Measurements from ENCODE around the gene MRGPRF.

The MRGPRF gene

GRCh38 chr11:68998390-68998911 is 14.6 kb downstream of the MRGPRF start:
- Histone ChIP-seq H4K20me1 (ENCODE audit: insufficient read depth, low read length) (no peaks in the 10 kb centered on the region; the same call in 1 of the 2 replicates), H3K27me3 (ENCODE audit: insufficient read depth, low read length, poor library complexity) (no peaks in the 10 kb centered on the region), H3K9me3 (ENCODE audit: insufficient read depth, low read length, severe bottlenecking) (no peaks in the 10 kb centered on the region), H3K79me2 (ENCODE audit: insufficient read depth, low read length) (no peaks in the 10 kb centered on the region), H3K9ac (ENCODE audit: low read depth, low read length) (no peak overlapping the region), H3K27ac (ENCODE audit: low read length) (no peak overlapping the region), H3K36me3 (ENCODE audit: insufficient read depth, low read length) (no peaks in the 10 kb centered on the region), H3K4me3 (ENCODE audit: low read depth in 1 of 2, low read length in 2 of 2) (no peak overlapping the region), H2AFZ (ENCODE audit: low read depth, low read length) (peak overlapping the region; percentile 9; the same call in 1 of the 2 replicates), H3K4me1 (ENCODE audit: insufficient read depth, low read length) (peaks cover 7% of the 10 kb centered on the region; the same call in 1 of the 2 replicates), H3K4me2 (ENCODE audit: insufficient read depth, low read length) (no peak overlapping the region)
- DNase-seq (peak; percentile 61), ATAC-seq (ENCODE audit: insufficient read depth, low read depth) (peak; percentile 90)
- TF ChIP-seq EZH2 (IDR thresholded peaks at IDR 0.05; ENCODE audit: borderline replicate concordance, low read depth, low read length, severe bottlenecking) (no peak), CTCF (IDR thresholded peaks at IDR 0.05; ENCODE audit: borderline replicate concordance, extremely low read depth, low read length, poor library complexity, severe bottlenecking) (no peak)

- peaks cover 7% of the 10 kb centered on the region; the same call in 1 of the 2 replicates for H3K4me1 ChIP-seq (ENCODE audit: insufficient read depth, low read length)
- no peaks in the 10 kb centered on the region; the same call in 1 of the 2 replicates for H4K20me1 ChIP-seq (ENCODE audit: insufficient read depth, low read length)
- DNase-seq (no peak), ATAC-seq (ENCODE audit: insufficient read depth, low read depth) (no peak)
- H2AFZ ChIP-seq (ENCODE audit: low read depth, low read length) = no peak overlapping the region; the same call in 1 of the 2 replicates
- H3K9me3 ChIP-seq (ENCODE audit: insufficient read depth, low read length, severe bottlenecking) = no peaks in the 10 kb centered on the region
- no peak for TF ChIP-seq EZH2 (IDR thresholded peaks at IDR 0.05; ENCODE audit: borderline replicate concordance, low read depth, low read length, severe bottlenecking)
- TF ChIP-seq CTCF (IDR thresholded peaks at IDR 0.05; ENCODE audit: borderline replicate concordance, extremely low read depth, low read length, poor library complexity, severe bottlenecking) = no peak
- H3K9ac ChIP-seq (ENCODE audit: low read depth, low read length) = no peak overlapping the region
- H3K4me2 ChIP-seq (ENCODE audit: insufficient read depth, low read length) = no peak overlapping the region
- no peaks in the 10 kb centered on the region for H3K36me3 ChIP-seq (ENCODE audit: insufficient read depth, low read length)
- H3K79me2 ChIP-seq (ENCODE audit: insufficient read depth, low read length) = no peaks in the 10 kb centered on the region
- no peak overlapping the region for H3K27ac ChIP-seq (ENCODE audit: low read length)
- no peaks in the 10 kb centered on the region for H3K27me3 ChIP-seq (ENCODE audit: insufficient read depth, low read length, poor library complexity)
- no peak overlapping the region for H3K4me3 ChIP-seq (ENCODE audit: low read depth in 1 of 2, low read length in 2 of 2)
Observed at GRCh38 chr11:68997995-68998348, 15.1 kb downstream of the MRGPRF start.

- TF ChIP-seq EZH2 (IDR thresholded peaks at IDR 0.05; ENCODE audit: borderline replicate concordance, low read depth, low read length, severe bottlenecking) (no peak), CTCF (IDR thresholded peaks at IDR 0.05; ENCODE audit: borderline replicate concordance, extremely low read depth, low read length, poor library complexity, severe bottlenecking) (no peak)
- no peaks in the 10 kb centered on the region for H3K36me3 ChIP-seq (ENCODE audit: insufficient read depth, low read length)
- no peak overlapping the region for H3K4me2 ChIP-seq (ENCODE audit: insufficient read depth, low read length)
- no peak overlapping the region for H3K4me3 ChIP-seq (ENCODE audit: low read depth in 1 of 2, low read length in 2 of 2)
- ATAC-seq (ENCODE audit: insufficient read depth, low read depth) (no peak), DNase-seq (no peak)
- H3K9ac ChIP-seq (ENCODE audit: low read depth, low read length) = no peak overlapping the region
- H3K27me3 ChIP-seq (ENCODE audit: insufficient read depth, low read length, poor library complexity) = no peaks in the 10 kb centered on the region
- H3K79me2 ChIP-seq (ENCODE audit: insufficient read depth, low read length) = no peaks in the 10 kb centered on the region
- no peak overlapping the region for H3K27ac ChIP-seq (ENCODE audit: low read length)
- peaks cover 7% of the 10 kb centered on the region; the same call in 1 of the 2 replicates for H3K4me1 ChIP-seq (ENCODE audit: insufficient read depth, low read length)
- no peak overlapping the region for H2AFZ ChIP-seq (ENCODE audit: low read depth, low read length)
- no peaks in the 10 kb centered on the region for H3K9me3 ChIP-seq (ENCODE audit: insufficient read depth, low read length, severe bottlenecking)
- H4K20me1 ChIP-seq (ENCODE audit: insufficient read depth, low read length) = no peaks in the 10 kb centered on the region; the same call in 1 of the 2 replicates
Observed at GRCh38 chr11:68997124-68997994, 15.7 kb downstream of the MRGPRF start.
